BE2C (cell line): ENCODE results near the gene MED26.

ENCODE experiments used
- DNase-seq: peaks from one replicate; pipeline ENCODE4 v3.0.0-alpha.2; 2020
- H3K27me3 ChIP-seq: fragments of 250-450 bp; sonication (Bioruptor Pico); 2 replicates; pipeline ENCODE4 v1.5.1; 2020; ENCODE audit warnings: mild to moderate bottlenecking
- H3K36me3 ChIP-seq: fragments of 250-450 bp; sonication (Bioruptor Pico); 2 replicates; pipeline ENCODE4 v1.5.1; 2020; ENCODE audit warnings: mild to moderate bottlenecking
- H3K4me1 ChIP-seq: fragments of 250-450 bp; sonication (Bioruptor Pico); 2 replicates; pipeline ENCODE4 v1.5.1; 2020
- H3K4me3 ChIP-seq: 2 replicates; pipeline ENCODE4 v1.5.1; 2011; ENCODE audit warnings: low read depth, low read length
- H3K9me3 ChIP-seq: fragments of 250-450 bp; sonication (Bioruptor Pico); 2 replicates; pipeline ENCODE4 v1.5.1; 2020
- TF ChIP-seq, protein P1 (sequence below): IDR thresholded peaks from 2 replicates; pipeline ENCODE4 v1.5.1; 2012; ENCODE audit warnings: mild to moderate bottlenecking, low read depth, low read length

Gene MED26

DNA sequence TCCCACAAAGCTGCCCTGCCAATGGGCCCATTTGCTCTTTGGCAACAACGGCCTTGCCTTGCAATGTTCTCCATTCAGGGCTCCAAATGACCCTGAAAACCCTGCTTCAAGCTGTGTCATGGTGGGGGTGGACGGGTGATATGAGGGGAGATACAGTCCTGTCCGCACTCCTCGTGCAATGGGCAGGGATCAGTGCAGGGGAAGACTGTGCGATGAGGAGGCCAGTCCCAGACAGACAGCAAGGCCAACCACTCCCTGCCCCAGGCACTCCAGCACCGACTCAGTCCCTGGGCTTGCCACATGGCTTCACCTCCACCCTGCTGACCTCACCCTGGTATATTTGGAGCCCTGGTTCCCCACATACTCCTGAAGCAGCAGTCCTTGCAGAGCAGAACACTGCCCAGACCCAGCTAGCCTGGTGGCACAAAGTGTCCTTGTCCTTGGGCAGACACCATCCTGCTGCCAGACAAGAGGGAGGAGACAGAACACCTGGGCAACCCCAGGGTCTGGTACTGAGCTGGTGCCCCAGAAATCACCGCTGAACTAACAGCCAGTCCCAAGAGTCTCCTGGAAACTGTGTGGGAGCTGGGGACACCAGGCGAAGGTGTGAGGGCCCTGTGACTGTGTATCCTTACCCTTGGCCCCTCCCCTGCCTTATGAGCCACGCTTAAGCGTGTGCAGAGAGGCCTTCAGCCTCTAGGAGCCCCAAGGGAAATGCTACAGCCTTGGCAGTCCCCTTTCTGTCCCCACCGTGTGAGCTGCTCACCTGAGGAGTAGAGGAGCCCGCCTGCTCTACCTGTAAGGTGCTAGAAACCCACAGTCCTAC is 46.6 kb downstream of the MED26 start:
- TF ChIP-seq, protein P1, sequence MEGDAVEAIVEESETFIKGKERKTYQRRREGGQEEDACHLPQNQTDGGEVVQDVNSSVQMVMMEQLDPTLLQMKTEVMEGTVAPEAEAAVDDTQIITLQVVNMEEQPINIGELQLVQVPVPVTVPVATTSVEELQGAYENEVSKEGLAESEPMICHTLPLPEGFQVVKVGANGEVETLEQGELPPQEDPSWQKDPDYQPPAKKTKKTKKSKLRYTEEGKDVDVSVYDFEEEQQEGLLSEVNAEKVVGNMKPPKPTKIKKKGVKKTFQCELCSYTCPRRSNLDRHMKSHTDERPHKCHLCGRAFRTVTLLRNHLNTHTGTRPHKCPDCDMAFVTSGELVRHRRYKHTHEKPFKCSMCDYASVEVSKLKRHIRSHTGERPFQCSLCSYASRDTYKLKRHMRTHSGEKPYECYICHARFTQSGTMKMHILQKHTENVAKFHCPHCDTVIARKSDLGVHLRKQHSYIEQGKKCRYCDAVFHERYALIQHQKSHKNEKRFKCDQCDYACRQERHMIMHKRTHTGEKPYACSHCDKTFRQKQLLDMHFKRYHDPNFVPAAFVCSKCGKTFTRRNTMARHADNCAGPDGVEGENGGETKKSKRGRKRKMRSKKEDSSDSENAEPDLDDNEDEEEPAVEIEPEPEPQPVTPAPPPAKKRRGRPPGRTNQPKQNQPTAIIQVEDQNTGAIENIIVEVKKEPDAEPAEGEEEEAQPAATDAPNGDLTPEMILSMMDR: no peak

DNA sequence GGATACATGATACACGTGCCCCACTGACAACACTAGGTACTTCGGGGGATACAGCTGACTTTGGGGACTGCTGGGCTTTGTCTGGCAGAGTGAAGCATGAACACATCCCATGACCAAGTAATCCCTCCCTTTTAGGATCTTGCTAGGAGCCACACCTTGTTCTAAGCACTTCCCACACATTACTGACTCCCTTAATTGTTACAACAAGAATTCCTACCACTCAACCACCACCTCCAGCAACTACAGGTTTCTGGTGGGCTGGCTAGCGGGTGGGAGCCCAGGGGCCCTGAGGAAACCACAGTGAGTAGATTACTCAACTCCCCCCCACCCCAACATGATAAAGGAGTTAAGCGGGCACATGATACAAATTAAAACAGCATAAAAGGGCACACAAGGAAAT is 48.6 kb downstream of the MED26 start:
- Histone ChIP-seq H3K27me3 (no peaks in the 10 kb centered on the region), H3K36me3 (peaks cover 13% of the 10 kb centered on the region), H3K9me3 (no peaks in the 10 kb centered on the region), H3K4me3 (no peak overlapping the region), H3K4me1 (peaks cover 23% of the 10 kb centered on the region)
- no peak for DNase-seq
- TF ChIP-seq, protein P1: no peak

More for the DNA sequence above, 46.6 kb downstream of the MED26 start:
- no peak overlapping the region for H3K4me3 ChIP-seq
- H3K36me3 ChIP-seq: peaks cover 8% of the 10 kb centered on the region
- H3K9me3 ChIP-seq: no peaks in the 10 kb centered on the region
- H3K4me1 ChIP-seq: peaks cover 29% of the 10 kb centered on the region
- DNase-seq: no peak
- no peaks in the 10 kb centered on the region for H3K27me3 ChIP-seq

DNA sequence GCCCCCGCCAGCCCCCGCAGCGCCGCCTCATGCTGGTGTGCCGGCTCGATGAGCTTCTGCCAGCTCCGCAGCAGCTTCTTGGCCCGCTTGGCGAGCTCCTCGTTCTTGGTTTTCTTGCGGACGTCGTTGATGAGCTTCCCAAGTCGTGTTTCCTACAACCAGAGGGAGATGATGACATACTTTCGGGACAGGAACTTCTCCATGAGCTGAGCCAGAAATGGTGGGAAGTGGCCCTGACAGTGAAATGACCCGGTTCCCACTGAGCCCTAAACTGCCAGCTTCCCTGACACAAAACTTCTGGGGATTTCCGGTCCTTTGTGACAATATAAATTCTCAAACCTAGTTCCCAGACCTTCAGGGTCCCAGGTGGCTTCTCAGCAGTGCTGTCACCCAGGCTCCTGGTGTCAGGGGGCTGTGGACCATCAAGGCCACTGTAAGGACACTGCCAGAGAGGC is 50.4 kb downstream of the MED26 start:
- TF ChIP-seq, protein P1: no peak
- Histone ChIP-seq H3K27me3 (no peaks in the 10 kb centered on the region), H3K4me3 (no peak overlapping the region), H3K4me1 (peaks cover 8% of the 10 kb centered on the region), H3K9me3 (no peaks in the 10 kb centered on the region), H3K36me3 (peaks cover 18% of the 10 kb centered on the region)
- no peak for DNase-seq

DNA sequence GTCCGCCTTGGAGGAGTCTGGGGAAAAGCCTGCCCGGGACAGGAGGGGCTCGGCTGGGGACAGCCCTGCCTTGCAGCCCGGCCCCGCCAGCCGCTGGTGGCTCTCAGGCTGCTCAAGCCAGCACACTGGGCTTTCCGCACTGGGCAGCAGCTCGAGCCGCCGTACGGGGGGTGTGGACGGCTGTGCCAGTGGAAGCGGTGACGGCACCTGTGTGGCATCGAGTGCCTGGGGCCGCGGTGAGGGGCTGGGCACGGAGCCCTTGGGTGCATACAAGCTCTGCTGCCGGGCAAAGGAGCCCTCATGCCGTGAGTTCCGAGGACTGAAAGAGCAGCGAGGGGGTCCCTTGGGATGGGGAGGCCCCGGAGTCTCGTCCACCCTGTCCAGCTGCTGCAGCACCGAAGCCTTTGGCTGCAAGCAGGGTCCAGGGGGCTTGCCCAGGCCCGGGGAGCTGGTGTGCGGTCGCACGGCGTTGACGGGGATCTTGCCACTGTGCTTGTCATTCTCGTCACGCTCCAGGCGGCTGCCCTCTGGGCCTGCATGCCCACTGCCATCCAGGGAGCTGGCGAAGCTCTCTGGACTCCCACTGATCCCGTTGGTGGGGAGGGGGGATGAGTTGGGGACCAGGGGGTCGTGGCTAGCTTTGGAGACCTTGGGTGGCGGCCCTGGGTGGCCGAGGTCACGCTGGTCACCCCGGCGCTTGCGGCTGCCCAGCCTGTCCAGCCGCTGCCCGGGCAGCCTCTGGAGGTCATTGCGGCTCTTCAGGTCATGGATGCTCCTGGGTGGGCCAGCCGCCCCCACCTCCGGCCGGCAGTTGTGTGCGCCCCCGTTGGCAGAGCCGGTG is 51.1 kb downstream of the MED26 start:
- Histone ChIP-seq H3K4me3 (no peak overlapping the region), H3K9me3 (no peaks in the 10 kb centered on the region), H3K4me1 (peaks cover 7% of the 10 kb centered on the region), H3K36me3 (peaks cover 18% of the 10 kb centered on the region), H3K27me3 (no peaks in the 10 kb centered on the region)
- TF ChIP-seq, protein P1: no peak
- DNase-seq: no peak

DNA sequence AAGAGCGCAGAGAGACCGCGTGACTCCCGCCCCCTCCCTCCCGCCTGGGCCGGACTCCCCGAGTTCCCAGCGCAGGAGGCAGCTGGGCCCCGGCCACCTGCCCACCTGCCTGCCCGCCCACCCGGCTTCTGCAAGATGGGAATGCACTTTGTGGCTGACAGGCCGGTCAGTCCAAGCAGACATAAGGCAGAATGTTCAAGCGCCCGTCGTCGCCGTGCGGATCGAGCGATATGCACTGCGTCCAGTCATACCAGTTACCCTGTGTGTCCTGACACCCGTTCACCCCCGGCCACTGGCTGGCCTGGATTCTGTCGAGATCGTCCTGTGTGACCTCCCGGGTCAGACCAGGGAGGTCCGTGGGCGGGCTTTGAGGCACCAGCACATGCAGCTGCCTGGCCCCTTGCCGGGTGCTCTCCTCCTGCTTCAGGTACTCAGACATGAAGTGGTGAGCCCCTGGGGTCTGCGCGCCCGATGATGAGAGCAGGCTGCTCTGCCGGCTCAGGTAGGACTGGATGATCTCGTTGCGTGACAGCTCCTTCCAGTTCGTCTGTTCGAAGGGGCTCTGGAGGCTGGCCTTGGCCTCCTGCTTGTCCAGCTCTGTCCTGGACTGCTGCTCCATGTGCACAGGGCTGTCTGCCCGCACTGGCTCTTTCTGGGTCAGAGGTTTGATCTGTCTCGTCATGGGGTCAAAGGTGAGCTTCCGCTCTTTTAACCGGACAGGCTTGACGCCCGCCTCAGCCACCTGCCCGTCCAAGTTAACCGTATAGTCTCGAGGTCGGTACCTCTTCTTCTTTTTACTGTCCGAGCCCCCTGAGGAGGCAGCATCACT is 51.9 kb downstream of the MED26 start:
- TF ChIP-seq, protein P1: no peak
- no peaks in the 10 kb centered on the region for H3K27me3 ChIP-seq
- no peak overlapping the region for H3K4me3 ChIP-seq
- H3K36me3 ChIP-seq: peaks cover 18% of the 10 kb centered on the region
- no peaks in the 10 kb centered on the region for H3K9me3 ChIP-seq
- H3K4me1 ChIP-seq: peaks cover 1% of the 10 kb centered on the region; the same call in 1 of the 2 replicates
- DNase-seq: no peak
